Cortex of kidney (tissue), 1 donor: ENCODE measurements around the gene SLIRP.
"Not testable (repeated sequence)": the region's sequence is repeated elsewhere in the genome, so short reads cannot be mapped to it uniquely, and the experiment has no call there.

Experiments used
- DNase-seq: peaks from one replicate; lab custom pipeline; 2025; lab: John Stamatoyannopoulos, UW

The SLIRP gene

DNA sequence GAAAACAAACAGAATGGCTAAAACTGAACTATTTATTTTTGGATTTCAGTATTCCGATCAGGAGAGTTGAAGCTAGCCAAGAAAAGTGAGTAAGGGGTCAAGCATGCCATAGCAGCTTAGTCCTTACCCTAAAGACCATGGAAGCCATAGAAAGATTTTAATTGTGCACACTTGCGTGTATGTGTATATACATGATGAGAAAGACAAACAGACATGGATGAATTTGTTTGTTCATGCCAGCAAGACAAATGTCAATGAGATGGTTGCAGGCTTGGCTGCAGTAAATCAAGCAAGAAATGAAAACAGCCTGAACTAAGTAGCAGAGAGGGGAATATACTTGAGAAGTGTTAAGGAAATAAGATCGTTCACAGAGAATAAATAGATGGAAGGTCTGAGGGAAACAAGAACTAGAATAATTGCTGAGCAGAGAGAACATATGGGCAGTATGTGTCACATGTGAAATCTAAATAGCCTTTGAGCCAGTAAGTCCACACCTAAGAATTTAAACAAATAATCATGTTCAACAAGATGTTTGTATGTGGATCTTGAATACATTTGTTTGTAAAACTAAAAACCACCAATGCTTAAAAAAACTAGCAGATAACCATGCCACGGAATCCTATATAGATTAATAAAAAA lies 38.3 kb downstream of the SLIRP start:
- no peak for DNase-seq

DNA sequence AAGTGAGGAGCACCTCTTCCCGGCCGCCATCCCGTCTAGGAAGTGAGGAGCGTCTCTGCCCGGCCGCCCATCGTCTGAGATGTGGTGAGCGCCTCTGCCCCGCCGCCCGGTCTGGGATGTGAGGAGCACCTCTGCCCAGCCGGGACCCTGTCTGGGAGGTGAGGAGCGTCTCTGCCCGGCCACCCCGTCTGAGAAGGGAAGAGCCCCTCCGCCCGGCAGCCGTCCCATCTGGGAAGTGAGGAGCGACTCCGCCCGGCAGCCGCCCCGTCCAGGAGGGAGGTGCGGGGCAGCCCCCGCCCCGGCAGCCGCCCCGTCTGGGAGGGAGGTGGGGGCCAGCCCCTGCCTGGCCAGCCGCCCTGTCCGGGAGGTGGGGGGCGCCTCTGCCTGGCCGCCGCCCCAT lies 39.5 kb downstream of the SLIRP start:
- DNase-seq: not testable (repeated sequence)

DNA sequence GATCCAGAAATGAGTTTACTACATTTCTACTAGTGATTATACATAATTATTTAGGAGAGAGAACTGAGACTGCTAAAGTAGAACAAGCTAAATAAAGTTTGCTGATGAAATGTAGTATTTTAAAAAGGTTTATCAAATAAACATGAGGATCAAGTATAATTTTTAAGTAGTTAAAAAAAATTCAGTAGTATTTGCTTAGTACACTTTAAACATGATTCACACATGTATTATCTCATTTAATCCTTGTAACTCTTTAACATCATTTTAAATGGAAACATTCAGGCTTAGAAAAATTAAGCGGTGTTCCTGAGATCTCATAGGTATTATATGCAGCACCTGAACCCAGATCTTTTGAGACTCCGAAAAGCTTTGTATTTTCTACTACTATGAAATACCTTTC lies 44.4 kb downstream of the SLIRP start:
- no peak for DNase-seq

DNA sequence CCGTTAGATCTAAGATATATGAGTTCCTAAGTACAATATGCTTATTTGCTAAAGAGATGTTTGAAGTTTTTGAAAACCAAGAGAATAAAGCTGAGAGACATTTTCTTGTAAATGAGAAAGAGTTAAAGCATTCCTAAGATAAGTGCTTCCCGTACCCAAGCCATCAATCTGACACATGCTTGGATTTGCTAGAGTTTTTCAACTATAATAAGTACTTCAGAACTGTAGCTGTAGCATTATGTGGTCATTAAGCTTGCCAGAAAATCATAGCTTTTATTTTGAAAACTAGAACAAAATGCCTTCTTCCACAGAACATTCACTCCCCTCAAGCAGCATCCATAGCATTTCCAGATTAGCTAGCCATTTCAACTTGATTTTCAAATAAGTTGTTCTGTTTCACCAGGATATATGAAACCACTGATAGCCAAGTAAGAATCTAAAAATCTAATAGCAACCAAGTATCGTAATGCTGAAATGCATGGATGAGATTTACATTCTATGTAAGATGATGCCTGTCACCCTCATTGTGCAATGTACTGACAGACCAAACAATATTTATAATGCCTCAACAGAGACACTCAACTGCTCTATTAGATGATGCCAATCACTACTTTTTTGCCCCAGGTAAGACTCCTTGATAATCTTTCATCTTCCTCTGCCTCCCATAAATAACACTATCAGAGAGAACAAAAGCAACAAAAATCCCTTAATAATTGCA lies 45.1 kb downstream of the SLIRP start:
- no peak for DNase-seq

DNA sequence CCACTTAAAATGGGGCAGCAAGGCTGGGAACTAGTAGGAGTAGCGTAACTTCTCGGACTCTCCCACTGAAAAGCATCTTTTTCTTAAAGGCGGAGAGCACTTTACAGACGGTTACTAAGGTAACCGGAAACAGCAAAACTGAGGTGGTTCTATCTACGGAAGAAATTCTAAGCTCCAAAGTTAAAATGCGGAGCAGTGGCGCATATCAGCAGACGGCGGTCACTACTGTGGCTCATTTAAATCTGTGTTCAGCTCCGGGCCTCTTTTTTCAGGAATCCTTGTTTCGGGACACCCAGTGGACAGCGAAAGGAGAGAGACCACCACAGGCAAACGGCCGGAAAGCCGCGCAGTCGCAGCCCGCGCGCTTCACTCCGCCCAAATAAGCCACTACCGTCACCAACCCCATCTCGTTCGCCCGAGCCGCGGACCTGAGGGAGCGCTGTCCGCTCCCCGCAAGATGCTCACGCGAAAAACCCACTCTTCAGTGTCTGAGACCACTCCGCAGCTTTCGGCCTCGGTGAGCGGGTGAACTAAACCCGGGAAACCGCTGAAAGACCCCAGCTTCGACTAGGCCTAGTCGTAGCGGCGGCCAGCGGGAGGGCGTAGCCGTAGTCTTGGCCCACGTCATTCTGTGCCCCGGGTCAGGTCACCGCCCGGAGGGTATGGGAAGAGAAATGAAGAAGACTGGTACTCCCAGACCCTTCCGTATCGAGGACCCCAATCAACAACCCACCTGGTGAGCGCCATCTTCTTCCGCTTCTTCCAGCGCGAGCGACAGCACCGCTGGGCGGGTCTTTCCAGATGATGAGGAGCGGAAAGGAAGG lies 52.7 kb downstream of the SLIRP start, which contains the start of gene SNW1:
TSS of gene SNW1 (minus strand) at position 776 of the 824 bp plus-strand sequence. CDS start at position 747, 29 bp downstream.
- no peak for DNase-seq

DNA sequence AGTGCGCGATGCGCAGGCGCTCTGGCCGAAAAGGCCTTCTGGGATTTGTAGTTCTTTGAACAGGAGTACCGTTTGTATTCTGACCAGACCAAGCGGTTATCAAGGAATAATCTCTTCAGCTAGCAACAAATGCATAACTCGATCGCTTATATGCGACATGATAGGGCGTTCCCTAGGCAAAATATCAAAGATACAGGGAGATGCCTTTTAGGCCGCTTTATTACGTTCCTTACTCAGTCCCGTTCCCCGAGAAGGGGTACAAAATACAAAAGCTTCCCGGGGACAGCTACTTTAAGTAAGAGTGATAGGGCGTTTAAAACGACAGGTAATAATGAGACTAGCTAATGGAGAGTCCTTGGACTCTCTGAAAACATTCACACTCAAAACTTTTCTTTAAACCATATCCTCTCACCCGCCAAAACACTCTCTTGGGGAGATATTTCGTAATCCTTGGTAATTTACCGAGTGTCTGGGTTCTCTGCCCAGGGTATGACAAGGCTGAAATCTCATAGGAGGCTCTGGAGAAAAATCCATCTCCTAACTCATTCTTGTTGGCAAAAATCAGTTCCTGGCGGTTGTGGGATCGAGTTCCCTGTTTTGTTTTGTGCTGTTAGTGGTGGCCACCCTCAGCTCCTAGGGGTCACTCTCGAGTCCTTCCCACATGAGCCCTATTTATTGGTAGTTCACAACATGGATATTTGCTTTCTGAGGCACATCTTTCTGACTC lies 53.5 kb downstream of the SLIRP start:
- DNase-seq: no peak

DNA sequence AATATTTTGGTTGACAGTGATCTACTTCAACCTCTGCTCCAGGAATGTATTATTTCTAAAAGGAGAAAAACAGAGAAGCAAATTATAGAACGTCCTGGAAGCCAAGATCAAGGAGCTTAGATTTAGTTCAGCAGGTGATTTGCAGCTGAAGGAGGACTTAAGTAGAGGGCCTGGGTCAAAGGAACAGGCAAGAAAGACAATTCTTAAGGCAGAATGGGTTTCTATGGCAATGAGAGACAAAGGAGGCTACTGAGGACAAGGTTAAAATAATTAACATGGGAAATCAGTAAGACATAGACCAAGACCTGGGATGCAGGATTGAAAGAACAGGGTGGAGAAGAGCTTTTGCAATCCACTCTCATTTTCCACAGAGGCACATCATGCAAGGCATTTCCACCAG lies 55.4 kb downstream of the SLIRP start:
- no peak for DNase-seq

DNA sequence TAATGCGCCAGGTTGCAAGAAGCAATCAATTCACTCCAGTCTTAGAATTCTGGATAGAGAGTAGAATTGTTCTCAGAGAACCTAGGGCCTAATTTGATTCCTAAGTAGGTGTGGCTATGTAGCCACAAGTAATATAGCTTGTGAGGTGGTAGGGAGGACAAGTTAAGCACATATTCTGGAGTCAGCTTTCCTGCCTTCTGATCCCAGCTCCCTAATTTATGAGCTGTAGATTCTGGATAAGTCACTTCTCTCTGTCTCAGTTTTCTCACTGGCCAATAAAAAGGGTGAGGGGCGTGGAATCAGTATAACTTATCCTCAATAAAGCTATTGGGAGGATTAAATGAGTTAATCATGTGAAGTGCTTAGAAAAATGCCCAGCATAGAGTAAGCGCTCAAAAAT lies 56.1 kb downstream of the SLIRP start:
- DNase-seq: no peak
